ENCODE measurements around the gene CSNK1G2. TPM values are rescaled to one million over a fixed set of nuclear protein-coding genes. Genes with fewer than 3 reads are reported as not detected.

CSNK1G2 gene
- total and polyA plus RNA-seq, 2 experiments from 2014 or later, result 39.6 to 147 TPM

GRCh38 chr19:1908364-1908678 lies 32.7 kb upstream of the CSNK1G2 start (continued):
- no peak for TF ChIP-seq REST (IDR thresholded peaks at IDR 0.05; ENCODE audit: unreplicated experiment)
- no peak for TF ChIP-seq ETS1 (IDR thresholded peaks at IDR 0.05)
- TF ChIP-seq EZH2 (IDR thresholded peaks at IDR 0.05; ENCODE audit: low read depth, unreplicated experiment), result no peak
- TF ChIP-seq EZH2phosphoT487 (IDR thresholded peaks at IDR 0.05; ENCODE audit: unreplicated experiment), result no peak
- TF ChIP-seq POLR2AphosphoS5 (IDR thresholded peaks at IDR 0.05; ENCODE audit: low read depth), result no peak
- no peak for TF ChIP-seq ZNF114 (CRISPR knock-in tag; IDR thresholded peaks at IDR 0.05)
- TF ChIP-seq, protein P1, sequence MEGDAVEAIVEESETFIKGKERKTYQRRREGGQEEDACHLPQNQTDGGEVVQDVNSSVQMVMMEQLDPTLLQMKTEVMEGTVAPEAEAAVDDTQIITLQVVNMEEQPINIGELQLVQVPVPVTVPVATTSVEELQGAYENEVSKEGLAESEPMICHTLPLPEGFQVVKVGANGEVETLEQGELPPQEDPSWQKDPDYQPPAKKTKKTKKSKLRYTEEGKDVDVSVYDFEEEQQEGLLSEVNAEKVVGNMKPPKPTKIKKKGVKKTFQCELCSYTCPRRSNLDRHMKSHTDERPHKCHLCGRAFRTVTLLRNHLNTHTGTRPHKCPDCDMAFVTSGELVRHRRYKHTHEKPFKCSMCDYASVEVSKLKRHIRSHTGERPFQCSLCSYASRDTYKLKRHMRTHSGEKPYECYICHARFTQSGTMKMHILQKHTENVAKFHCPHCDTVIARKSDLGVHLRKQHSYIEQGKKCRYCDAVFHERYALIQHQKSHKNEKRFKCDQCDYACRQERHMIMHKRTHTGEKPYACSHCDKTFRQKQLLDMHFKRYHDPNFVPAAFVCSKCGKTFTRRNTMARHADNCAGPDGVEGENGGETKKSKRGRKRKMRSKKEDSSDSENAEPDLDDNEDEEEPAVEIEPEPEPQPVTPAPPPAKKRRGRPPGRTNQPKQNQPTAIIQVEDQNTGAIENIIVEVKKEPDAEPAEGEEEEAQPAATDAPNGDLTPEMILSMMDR (conservative IDR thresholded peaks at IDR 0.05; ENCODE audit: low read depth in 2 of 2), result no peak
- no peak for TF ChIP-seq ZNF331 (CRISPR knock-in tag; IDR thresholded peaks at IDR 0.05; ENCODE audit: low read depth)

DNA sequence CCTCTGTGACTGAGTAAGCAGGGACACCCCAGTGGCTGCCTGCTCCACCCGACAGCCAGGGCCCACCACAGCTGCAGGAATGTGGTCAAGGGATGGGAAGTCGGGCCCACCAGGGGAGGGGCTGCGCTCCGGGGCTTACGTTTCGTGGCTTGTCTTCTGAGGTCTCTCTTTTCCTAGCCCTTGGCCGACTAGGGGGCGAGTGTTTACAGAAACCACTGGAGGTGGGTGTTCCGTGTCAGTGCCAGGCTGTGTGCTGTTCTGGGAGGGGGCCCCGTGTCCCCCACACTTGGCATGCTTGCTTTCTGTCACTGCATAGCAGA lies 31.3 kb upstream of the CSNK1G2 start:
- Histone ChIP-seq H3K9me2 (ENCODE audit: insufficient read depth) (no peaks in the 10 kb centered on the region), H3K27me3 (ENCODE audit: insufficient read depth) (no peaks in the 10 kb centered on the region), H4K20me1 (replicated peaks; ENCODE audit: insufficient read depth) (peaks cover 7% of the 10 kb centered on the region), H3K4me3 (no peak overlapping the region), H3K27ac (ENCODE audit: low read depth) (no peak overlapping the region), H3K36me3 (ENCODE audit: insufficient read depth) (no peaks in the 10 kb centered on the region), H3F3A (replicated peaks; ENCODE audit: low read depth) (peaks cover 7% of the 10 kb centered on the region), H3K4me2 (no peak overlapping the region), H3K4me1 (ENCODE audit: insufficient read depth) (peaks cover 3% of the 10 kb centered on the region; the same call in 1 of the 2 replicates), H3K79me2 (replicated peaks; ENCODE audit: insufficient read depth) (peaks cover 76% of the 10 kb centered on the region), H2AFZ (no peak overlapping the region)
- H3K4me3 Mint-ChIP-seq, result no peak overlapping the region
- DNase-seq (ENCODE audit: low spot score) (no peak), ATAC-seq (no peak)
- H3K27ac Mint-ChIP-seq, result no peak overlapping the region
- H3K36me3 Mint-ChIP-seq (ENCODE audit: low read depth), result peaks cover 18% of the 10 kb centered on the region
- H3K4me1 Mint-ChIP-seq, result peaks cover 6% of the 10 kb centered on the region; the same call in 2 of the 3 replicates
- H3K9me3 Mint-ChIP-seq, result peaks cover 2% of the 10 kb centered on the region; the same call in 1 of the 3 replicates
- peaks cover 9% of the 10 kb centered on the region for H3K27me3 Mint-ChIP-seq (ENCODE audit: insufficient read depth, low read depth, poor library complexity)
- TF ChIP-seq, protein P2, sequence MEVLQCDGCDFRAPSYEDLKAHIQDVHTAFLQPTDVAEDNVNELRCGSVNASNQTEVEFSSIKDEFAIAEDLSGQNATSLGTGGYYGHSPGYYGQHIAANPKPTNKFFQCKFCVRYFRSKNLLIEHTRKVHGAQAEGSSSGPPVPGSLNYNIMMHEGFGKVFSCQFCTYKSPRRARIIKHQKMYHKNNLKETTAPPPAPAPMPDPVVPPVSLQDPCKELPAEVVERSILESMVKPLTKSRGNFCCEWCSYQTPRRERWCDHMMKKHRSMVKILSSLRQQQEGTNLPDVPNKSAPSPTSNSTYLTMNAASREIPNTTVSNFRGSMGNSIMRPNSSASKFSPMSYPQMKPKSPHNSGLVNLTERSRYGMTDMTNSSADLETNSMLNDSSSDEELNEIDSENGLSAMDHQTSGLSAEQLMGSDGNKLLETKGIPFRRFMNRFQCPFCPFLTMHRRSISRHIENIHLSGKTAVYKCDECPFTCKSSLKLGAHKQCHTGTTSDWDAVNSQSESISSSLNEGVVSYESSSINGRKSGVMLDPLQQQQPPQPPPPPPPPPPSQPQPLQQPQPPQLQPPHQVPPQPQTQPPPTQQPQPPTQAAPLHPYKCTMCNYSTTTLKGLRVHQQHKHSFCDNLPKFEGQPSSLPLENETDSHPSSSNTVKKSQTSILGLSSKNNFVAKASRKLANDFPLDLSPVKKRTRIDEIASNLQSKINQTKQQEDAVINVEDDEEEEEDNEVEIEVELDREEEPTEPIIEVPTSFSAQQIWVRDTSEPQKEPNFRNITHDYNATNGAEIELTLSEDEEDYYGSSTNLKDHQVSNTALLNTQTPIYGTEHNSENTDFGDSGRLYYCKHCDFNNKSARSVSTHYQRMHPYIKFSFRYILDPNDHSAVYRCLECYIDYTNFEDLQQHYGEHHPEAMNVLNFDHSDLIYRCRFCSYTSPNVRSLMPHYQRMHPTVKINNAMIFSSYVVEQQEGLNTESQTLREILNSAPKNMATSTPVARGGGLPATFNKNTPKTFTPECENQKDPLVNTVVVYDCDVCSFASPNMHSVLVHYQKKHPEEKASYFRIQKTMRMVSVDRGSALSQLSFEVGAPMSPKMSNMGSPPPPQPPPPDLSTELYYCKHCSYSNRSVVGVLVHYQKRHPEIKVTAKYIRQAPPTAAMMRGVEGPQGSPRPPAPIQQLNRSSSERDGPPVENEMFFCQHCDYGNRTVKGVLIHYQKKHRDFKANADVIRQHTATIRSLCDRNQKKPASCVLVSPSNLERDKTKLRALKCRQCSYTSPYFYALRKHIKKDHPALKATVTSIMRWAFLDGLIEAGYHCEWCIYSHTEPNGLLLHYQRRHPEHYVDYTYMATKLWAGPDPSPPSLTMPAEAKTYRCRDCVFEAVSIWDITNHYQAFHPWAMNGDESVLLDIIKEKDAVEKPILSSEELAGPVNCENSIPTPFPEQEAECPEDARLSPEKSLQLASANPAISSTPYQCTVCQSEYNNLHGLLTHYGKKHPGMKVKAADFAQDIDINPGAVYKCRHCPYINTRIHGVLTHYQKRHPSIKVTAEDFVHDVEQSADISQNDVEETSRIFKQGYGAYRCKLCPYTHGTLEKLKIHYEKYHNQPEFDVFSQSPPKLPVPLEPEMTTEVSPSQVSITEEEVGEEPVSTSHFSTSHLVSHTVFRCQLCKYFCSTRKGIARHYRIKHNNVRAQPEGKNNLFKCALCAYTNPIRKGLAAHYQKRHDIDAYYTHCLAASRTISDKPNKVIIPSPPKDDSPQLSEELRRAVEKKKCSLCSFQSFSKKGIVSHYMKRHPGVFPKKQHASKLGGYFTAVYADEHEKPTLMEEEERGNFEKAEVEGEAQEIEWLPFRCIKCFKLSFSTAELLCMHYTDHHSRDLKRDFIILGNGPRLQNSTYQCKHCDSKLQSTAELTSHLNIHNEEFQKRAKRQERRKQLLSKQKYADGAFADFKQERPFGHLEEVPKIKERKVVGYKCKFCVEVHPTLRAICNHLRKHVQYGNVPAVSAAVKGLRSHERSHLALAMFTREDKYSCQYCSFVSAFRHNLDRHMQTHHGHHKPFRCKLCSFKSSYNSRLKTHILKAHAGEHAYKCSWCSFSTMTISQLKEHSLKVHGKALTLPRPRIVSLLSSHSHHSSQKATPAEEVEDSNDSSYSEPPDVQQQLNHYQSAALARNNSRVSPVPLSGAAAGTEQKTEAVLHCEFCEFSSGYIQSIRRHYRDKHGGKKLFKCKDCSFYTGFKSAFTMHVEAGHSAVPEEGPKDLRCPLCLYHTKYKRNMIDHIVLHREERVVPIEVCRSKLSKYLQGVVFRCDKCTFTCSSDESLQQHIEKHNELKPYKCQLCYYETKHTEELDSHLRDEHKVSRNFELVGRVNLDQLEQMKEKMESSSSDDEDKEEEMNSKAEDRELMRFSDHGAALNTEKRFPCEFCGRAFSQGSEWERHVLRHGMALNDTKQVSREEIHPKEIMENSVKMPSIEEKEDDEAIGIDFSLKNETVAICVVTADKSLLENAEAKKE (CRISPR knock-in tag; IDR thresholded peaks at IDR 0.05), result no peak
- TF ChIP-seq EZH2 (IDR thresholded peaks at IDR 0.05; ENCODE audit: low read depth, unreplicated experiment), result no peak
- no peak for TF ChIP-seq NANOG (IDR thresholded peaks at IDR 0.05; ENCODE audit: borderline replicate concordance)
- no peak for TF ChIP-seq POLR2AphosphoS5 (IDR thresholded peaks at IDR 0.05; ENCODE audit: low read depth)
- TF ChIP-seq CREB1 (CRISPR knock-in tag; IDR thresholded peaks at IDR 0.05; ENCODE audit: low read depth), result no peak

Measured in GM23338 (cell line).